WERI-Rb-1 (cell line): Measurements from ENCODE around the gene ELAC2.
A peak's percentile ranks its signal among the peaks of the same experiment; 100 is the strongest.

Experiments used
- DNase-seq: peaks from one replicate; pipeline ENCODE4 v3.0.0-alpha.2; 2020
- H3K27ac ChIP-seq: fragments of 250-450 bp; sonication (Bioruptor Pico); 2 replicates; pipeline ENCODE4 v1.5.1; 2020; ENCODE audit warnings: mild to moderate bottlenecking, moderate library complexity
- H3K27me3 ChIP-seq: fragments of 250-450 bp; sonication (Bioruptor Pico); 2 replicates; pipeline ENCODE4 v1.5.1; 2021; ENCODE audit warnings: mild to moderate bottlenecking, low read depth, moderate library complexity; ENCODE audit not compliant: insufficient read depth, severe bottlenecking
- H3K36me3 ChIP-seq: fragments of 250-450 bp; sonication (Bioruptor Pico); 2 replicates; pipeline ENCODE4 v1.5.1; 2020; ENCODE audit warnings: mild to moderate bottlenecking, moderate library complexity
- H3K4me3 ChIP-seq: 2 replicates; pipeline ENCODE4 v1.5.1; 2011; ENCODE audit warnings: low read depth, mild to moderate bottlenecking, control low read depth, low read length
- H3K9me3 ChIP-seq: fragments of 250-450 bp; sonication (Bioruptor Pico); 2 replicates; pipeline ENCODE4 v1.5.1; 2021; ENCODE audit warnings: mild to moderate bottlenecking, moderate library complexity; ENCODE audit not compliant: severe bottlenecking
- CTCF ChIP-seq: IDR thresholded peaks from 2 replicates; pipeline ENCODE4 v1.5.1; 2011; ENCODE audit warnings: low read depth, mild to moderate bottlenecking, control low read depth, inconsistent platforms, low read length

ELAC2 gene

DNA sequence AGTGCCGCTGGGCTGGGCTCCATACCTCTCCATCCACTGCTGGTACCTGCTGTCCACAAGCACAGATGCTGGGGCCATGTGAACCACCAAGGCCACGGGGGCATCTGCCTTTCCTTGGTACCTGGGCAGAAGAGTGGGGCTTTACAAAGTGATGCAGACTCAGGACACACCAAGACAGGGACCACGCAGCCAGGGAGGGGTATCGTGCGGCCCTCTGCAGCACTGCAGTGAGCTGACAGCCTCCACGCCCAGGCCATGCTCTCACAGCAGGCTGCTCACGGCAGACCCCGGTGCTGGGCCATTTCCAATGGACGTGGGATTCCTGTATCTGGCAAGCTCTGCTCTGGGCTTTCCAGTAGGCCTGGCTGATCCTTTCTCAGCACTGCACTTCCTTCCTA lies 14.4 kb downstream of the ELAC2 start:
- Histone ChIP-seq H3K27me3 (no peaks in the 10 kb centered on the region), H3K36me3 (peaks cover 85% of the 10 kb centered on the region), H3K9me3 (no peaks in the 10 kb centered on the region), H3K4me3 (no peak overlapping the region), H3K27ac (no peak overlapping the region)
- DNase-seq, result no peak
- TF ChIP-seq CTCF, result no peak

DNA sequence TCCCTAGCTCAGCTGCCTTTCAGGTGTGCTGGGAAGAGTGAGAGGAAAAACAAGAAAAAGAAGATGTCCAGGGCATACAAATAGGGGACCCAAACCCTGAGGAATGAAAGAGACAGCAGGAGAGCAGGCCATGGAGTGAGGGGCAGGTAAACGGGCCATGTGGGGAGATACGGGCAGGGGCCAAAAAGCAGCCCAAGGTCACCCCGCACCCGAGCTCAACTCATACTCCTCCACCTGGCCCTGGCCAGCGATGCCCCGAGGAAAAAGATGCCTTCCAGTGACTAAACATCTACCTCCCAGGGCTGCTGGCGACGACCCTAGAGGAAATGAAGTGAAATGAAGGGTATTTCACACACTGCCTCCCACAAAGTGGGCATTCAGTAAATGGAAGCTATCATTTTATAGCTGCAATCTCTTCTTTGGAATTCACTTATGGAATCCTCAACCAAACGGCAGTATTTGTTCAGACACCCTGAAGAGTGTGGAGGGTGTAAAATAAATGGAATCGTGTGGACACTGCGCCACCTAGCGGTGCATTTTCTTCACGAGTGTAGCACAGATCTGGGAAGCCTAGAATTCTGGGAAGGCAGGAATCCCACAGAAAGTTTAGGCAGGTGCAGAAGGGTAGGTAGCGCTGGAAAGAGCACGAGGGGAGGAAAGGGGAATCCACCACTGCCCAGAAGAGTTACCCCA lies 14.9 kb downstream of the ELAC2 start:
- H3K9me3 ChIP-seq, result no peaks in the 10 kb centered on the region
- H3K4me3 ChIP-seq, result no peak overlapping the region
- H3K27ac ChIP-seq, result no peak overlapping the region
- H3K27me3 ChIP-seq, result no peaks in the 10 kb centered on the region
- TF ChIP-seq CTCF, result peak; percentile 76
- DNase-seq, result peak; percentile 70
- H3K36me3 ChIP-seq, result peaks cover 85% of the 10 kb centered on the region

GRCh38 chr17:13001991-13002615 lies 15.7 kb downstream of the ELAC2 start:
- no peak for TF ChIP-seq CTCF
- peaks cover 85% of the 10 kb centered on the region for H3K36me3 ChIP-seq
- DNase-seq, result no peak

GRCh38 chr17:13000561-13000960 lies 17.3 kb downstream of the ELAC2 start:
- DNase-seq, result no peak
- H3K4me3 ChIP-seq, result no peak overlapping the region
- no peaks in the 10 kb centered on the region for H3K9me3 ChIP-seq
- H3K36me3 ChIP-seq, result peaks cover 87% of the 10 kb centered on the region
- H3K27me3 ChIP-seq, result no peaks in the 10 kb centered on the region
- TF ChIP-seq CTCF, result no peak
- H3K27ac ChIP-seq, result no peak overlapping the region

More at GRCh38 chr17:13001991-13002615, 15.7 kb downstream of the ELAC2 start:
- Histone ChIP-seq H3K27me3 (no peaks in the 10 kb centered on the region), H3K27ac (no peak overlapping the region), H3K4me3 (no peak overlapping the region), H3K9me3 (no peaks in the 10 kb centered on the region)

DNA sequence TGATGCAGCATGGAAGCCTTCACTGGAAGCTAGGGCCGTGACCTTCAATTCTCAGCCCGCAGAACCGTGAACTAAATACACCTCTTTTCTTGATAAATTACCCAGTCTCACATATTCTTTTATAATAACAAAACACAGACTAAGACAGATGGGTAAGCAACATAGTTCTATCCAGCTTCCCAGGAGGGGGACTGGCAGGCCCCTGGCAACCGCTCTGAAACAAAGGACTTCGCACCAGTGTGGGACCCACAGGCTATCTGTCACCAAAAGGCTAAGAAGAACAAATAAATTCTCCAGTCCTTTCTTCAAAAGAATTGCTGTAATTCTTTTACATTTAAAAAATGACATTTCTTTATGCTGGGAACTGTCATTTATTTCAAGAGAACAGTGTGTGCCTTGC lies 19.0 kb downstream of the ELAC2 start:
- H3K27me3 ChIP-seq, result no peaks in the 10 kb centered on the region
- no peak overlapping the region for H3K27ac ChIP-seq
- no peaks in the 10 kb centered on the region for H3K9me3 ChIP-seq
- no peak overlapping the region for H3K4me3 ChIP-seq
- peaks cover 94% of the 10 kb centered on the region for H3K36me3 ChIP-seq
- TF ChIP-seq CTCF, result no peak
- no peak for DNase-seq
